ENCODE data around the gene KCNC2. TPM values are rescaled to one million over a fixed set of nuclear protein-coding genes. Genes with fewer than 3 reads are reported as not detected.

KCNC2 gene
- total RNA-seq = 41.5 TPM

GRCh38 chr12:75209812-75210138, at the start of gene KCNC2:
Gene KCNC2, minus strand, starts transcription at chr12:75209839.

Other genes with a start within 250 kb of the KCNC2 start
- gene CAPS2, start 120.5 kb upstream of the KCNC2 start, total RNA-seq = 19.1 TPM
- gene GLIPR1L1, start 124.8 kb upstream of the KCNC2 start, total RNA-seq = not detected
- gene GLIPR1L2, start 181.2 kb upstream of the KCNC2 start, total RNA-seq = 2.3 TPM

Measured in diencephalon (tissue), 1 donor.